HCT116 (cell line): Measurements from ENCODE around the gene VPS41. TPM values are rescaled to one million over a fixed set of nuclear protein-coding genes. Genes with fewer than 3 reads are reported as not detected.

Experiments
- ATAC-seq: fragments of 200-7000 bp; cut with Tn5 transposase; 2 replicates; pipeline ENCODE4 v1.9.1; 2020; ENCODE audit warnings: mild to moderate bottlenecking, moderate library complexity
- BruUV-seq: library from RNA; stranded (reverse); fragments of 400-500 nt; replicated peaks from 2 replicates; lab custom pipeline; 2021; lab: Mats Ljungman, UMichigan
- CTCF ChIA-PET: fragments of 300-600 bp; sonication (Branson Sonifier 250); formaldehyde crosslinking; loops from one replicate; lab custom pipeline; 2021; ENCODE audit warnings: antibody characterized with exemption; lab: Charles Lee
- POLR2A ChIA-PET: fragments of 300-600, 350-600 bp; sonication (Branson Sonifier 250); formaldehyde crosslinking; loops from one replicate; lab custom pipeline; 2021; ENCODE audit warnings: antibody characterized with exemption; lab: Charles Lee
- RAD21 ChIA-PET, 2 experiments: fragments of 300-600 bp; sonication (Branson Sonifier 250); formaldehyde crosslinking; loops; one replicate each; lab custom pipeline; 2023; ENCODE audit warnings: low total read pairs in 2 of 2; ENCODE audit not compliant: uncharacterized antibody in 2 of 2, unreplicated experiment in 2 of 2, low non-redundant PET in 1 of 2; lab: Charles Lee
- DNase-seq: peaks from one replicate; pipeline ENCODE4 v3.0.0-alpha.2; 2010; ENCODE audit warnings: low read depth, low spot score
- H2AFZ ChIP-seq: fragments of 200-600 bp; shearing (Covaris generic), sonication (generic); 2 replicates; pipeline ENCODE4 v1.6.1; 2017; ENCODE audit warnings: low read depth, mixed run types, mixed read lengths, antibody characterized with exemption, low read length; ENCODE audit not compliant: poor library complexity, severe bottlenecking
- H3K27ac ChIP-seq: 2 replicates; pipeline ENCODE4 v1.5.1; 2012; ENCODE audit warnings: low read depth, low read length
- H3K27me3 ChIP-seq: fragments of 200-600 bp; sonication (generic); 2 replicates; pipeline ENCODE4 v1.6.1; 2016; ENCODE audit warnings: mixed run types, low read length, mixed read lengths; ENCODE audit not compliant: insufficient read depth
- H3K36me3 ChIP-seq, 2 experiments: fragments of 200-500 bp in 1 of 2; fragments of 200-600 bp in 1 of 2; sonication (Bioruptor generic) in 1 of 2; sonication (generic) in 1 of 2; 2 replicates each; pipeline versions ENCODE4 v1.5.1 to v1.6.1; 2014 to 2016; ENCODE audit warnings: low read length in 2 of 2, inconsistent platforms in 1 of 2, mixed read lengths in 1 of 2, mixed run types in 1 of 2; ENCODE audit not compliant: insufficient read depth in 2 of 2, control insufficient read depth in 1 of 2
- H3K4me1 ChIP-seq, 2 experiments: fragments of 200-600 bp in 1 of 2; sonication (generic) in 1 of 2; 2 replicates each; pipeline versions ENCODE4 v1.5.1 to v1.6.1; 2012 to 2017; ENCODE audit warnings: low read length in 2 of 2, inconsistent platforms in 1 of 2, mild to moderate bottlenecking in 1 of 2, mixed read lengths in 1 of 2, mixed run types in 1 of 2, moderate library complexity in 1 of 2; ENCODE audit not compliant: insufficient read depth in 2 of 2, control insufficient read depth in 1 of 2
- H3K4me2 ChIP-seq: fragments of 200-600 bp; sonication (generic); 2 replicates; pipeline ENCODE4 v1.6.1; 2017; ENCODE audit warnings: mixed run types, low read length, mixed read lengths
- H3K4me3 ChIP-seq, 2 experiments: fragments of 200-600 bp in 1 of 2; sonication (generic) in 1 of 2; replicated peaks in 1 of 2; 2 replicates each; pipeline ENCODE4 v1.5.1; 2011 to 2016; ENCODE audit warnings: low read length in 2 of 2, control low read depth in 1 of 2, low read depth in 1 of 2, mild to moderate bottlenecking in 1 of 2, mixed read lengths in 1 of 2, mixed run types in 1 of 2
- H3K79me2 ChIP-seq: fragments of 200-600 bp; sonication (generic); 2 replicates; pipeline ENCODE4 v1.6.1; 2017; ENCODE audit warnings: mild to moderate bottlenecking, mixed run types, low read length, moderate library complexity, mixed read lengths; ENCODE audit not compliant: insufficient read depth
- H3K9ac ChIP-seq: fragments of 200-600 bp; sonication (generic); 2 replicates; pipeline ENCODE4 v1.6.1; 2016; ENCODE audit warnings: low read length, mixed read lengths
- H3K9me2 ChIP-seq: fragments of 200-600 bp; sonication (generic), shearing (Covaris generic); 2 replicates; pipeline ENCODE4 v1.6.1; 2017; ENCODE audit warnings: mixed run types, mild to moderate bottlenecking, moderate library complexity; ENCODE audit not compliant: insufficient read depth
- H3K9me3 ChIP-seq, 2 experiments: fragments of 200-500 bp in 1 of 2; fragments of 200-600 bp in 1 of 2; sonication (Bioruptor generic) in 1 of 2; sonication (generic) in 1 of 2; 2 replicates each; pipeline ENCODE4 v1.6.1; 2014 to 2017; ENCODE audit warnings: low read length in 2 of 2, mixed read lengths in 2 of 2, inconsistent platforms in 1 of 2, low read depth in 1 of 2, mild to moderate bottlenecking in 1 of 2, mixed run types in 1 of 2, moderate library complexity in 1 of 2; ENCODE audit not compliant: control insufficient read depth in 1 of 2, insufficient read depth in 1 of 2
- H4K20me1 ChIP-seq: fragments of 200-600 bp; sonication (generic), shearing (Covaris generic); 2 replicates; pipeline ENCODE4 v1.6.1; 2017; ENCODE audit warnings: mixed run types, mild to moderate bottlenecking, moderate library complexity; ENCODE audit not compliant: insufficient read depth
- FOSL1 ChIP-seq: IDR thresholded peaks from 2 replicates; pipeline ENCODE4 v1.6.1; 2012; ENCODE audit warnings: low read depth
- SP1 ChIP-seq: IDR thresholded peaks from 2 replicates; pipeline ENCODE4 v1.6.1; 2012; ENCODE audit warnings: low read depth
- SRF ChIP-seq: IDR thresholded peaks from 2 replicates; pipeline ENCODE4 v1.6.1; 2012; ENCODE audit warnings: low read depth
- intact Hi-C: fragments of 100-400 bp; cut with micrococcal nuclease; formaldehyde crosslinking; loops from 2 replicates; pipeline ENCODE4 v1.10.0; 2022
- total RNA-seq: library from RNA; stranded (reverse); gene quantifications from one replicate; pipeline ENCODE4 v1.2.1, GENCODE V29; 2021; ENCODE audit not compliant: unreplicated experiment
- TF ChIP-seq, protein P1 (sequence below): IDR thresholded peaks from 2 replicates; pipeline ENCODE4 v1.6.1; 2012

Gene VPS41
- total RNA-seq, 1 experiment from 2014 or later: 72.2 TPM

DNA sequence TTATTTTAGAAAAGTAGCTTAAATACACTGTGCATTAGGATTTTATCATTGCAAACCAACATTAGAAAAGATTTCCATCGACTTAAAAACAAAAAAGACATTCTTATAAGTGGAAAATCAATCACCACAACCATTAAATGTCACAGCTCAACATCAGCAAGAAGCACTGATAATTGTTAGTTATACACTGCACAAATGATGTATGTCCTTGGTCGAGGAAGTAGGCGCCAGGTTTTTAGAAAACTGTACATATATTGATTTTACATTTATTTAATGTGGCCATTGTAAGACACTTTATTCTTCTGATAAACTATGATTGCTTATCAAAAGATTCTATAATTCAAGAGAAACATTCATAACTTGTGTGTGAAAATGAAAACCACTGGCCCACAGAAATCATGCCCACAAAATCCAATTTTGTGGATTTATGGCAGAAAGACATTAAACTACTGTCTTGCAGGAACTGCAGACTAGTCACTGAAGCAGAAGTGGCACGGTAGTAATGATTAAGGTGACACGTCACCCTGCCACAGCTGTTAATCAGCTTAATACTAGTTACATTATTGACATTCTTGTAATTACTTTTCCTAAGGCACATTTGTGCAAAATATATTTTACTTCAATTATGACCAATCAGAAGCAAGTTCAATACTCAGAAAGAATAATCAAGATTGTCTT is 79.4 kb downstream of the VPS41 start:
- ChIA-PET CTCF (no interaction called here), POLR2A (no interaction called here), RAD21 (no interaction called here)
- H3K4me2 ChIP-seq: no peak overlapping the region
- H3K36me3 ChIP-seq: no peaks in the 10 kb centered on the region
- H3K9me2 ChIP-seq: no peaks in the 10 kb centered on the region
- no peaks in the 10 kb centered on the region for H3K4me1 ChIP-seq
- H3K27me3 ChIP-seq: no peaks in the 10 kb centered on the region
- H3K79me2 ChIP-seq: no peaks in the 10 kb centered on the region
- H3K9ac ChIP-seq: no peak overlapping the region
- no peak for ATAC-seq
- no peak overlapping the region for H2AFZ ChIP-seq
- no peaks in the 10 kb centered on the region for H3K9me3 ChIP-seq
- TF ChIP-seq SRF: no peak
- no peak for TF ChIP-seq FOSL1
- intact Hi-C loops: no loop called here
- H3K4me3 ChIP-seq: no peak overlapping the region
- BruUV-seq: no TSS peak
- no peaks in the 10 kb centered on the region for H4K20me1 ChIP-seq
- DNase-seq: no peak
- no peak overlapping the region for H3K27ac ChIP-seq

DNA sequence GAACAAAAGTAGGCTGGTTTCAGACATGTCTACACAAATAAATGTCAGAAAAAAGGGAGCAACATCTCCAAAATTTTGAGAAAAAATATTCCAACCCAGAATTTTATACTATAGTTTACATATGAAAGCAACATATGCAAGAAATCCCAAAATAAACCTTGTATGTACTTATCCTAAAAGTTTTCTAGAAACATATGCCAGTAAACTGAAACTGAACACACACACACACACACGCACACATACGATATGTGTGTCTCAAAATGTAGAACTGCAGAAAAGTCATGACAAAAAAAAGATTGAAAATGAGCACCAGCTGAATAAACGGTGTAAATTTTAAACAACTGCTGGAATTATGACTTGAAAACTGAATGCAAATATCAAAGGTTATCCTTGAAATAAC is 81.0 kb downstream of the VPS41 start:
- no peaks in the 10 kb centered on the region for H3K36me3 ChIP-seq
- POLR2A ChIA-PET: no interaction called here
- no peaks in the 10 kb centered on the region for H3K27me3 ChIP-seq
- no peak overlapping the region for H3K9ac ChIP-seq
- no peak overlapping the region for H2AFZ ChIP-seq
- CTCF ChIA-PET: no interaction called here
- H3K4me1 ChIP-seq: no peaks in the 10 kb centered on the region
- intact Hi-C loops: no loop called here
- no peaks in the 10 kb centered on the region for H3K79me2 ChIP-seq
- RAD21 ChIA-PET: no interaction called here
- ATAC-seq: no peak
- H3K9me2 ChIP-seq: no peaks in the 10 kb centered on the region
- no TSS peak for BruUV-seq
- H3K4me3 ChIP-seq: no peak overlapping the region
- no peak overlapping the region for H3K4me2 ChIP-seq
- no peak for DNase-seq
- no peaks in the 10 kb centered on the region for H4K20me1 ChIP-seq
- no peak overlapping the region for H3K27ac ChIP-seq
- TF ChIP-seq SP1 (no peak), SRF (no peak)
- TF ChIP-seq, protein P1, sequence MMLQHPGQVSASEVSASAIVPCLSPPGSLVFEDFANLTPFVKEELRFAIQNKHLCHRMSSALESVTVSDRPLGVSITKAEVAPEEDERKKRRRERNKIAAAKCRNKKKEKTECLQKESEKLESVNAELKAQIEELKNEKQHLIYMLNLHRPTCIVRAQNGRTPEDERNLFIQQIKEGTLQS: no peak
- H3K9me3 ChIP-seq: no peaks in the 10 kb centered on the region
